Measurements from ENCODE around the gene ZNFX1.

ZNFX1 gene

GRCh38 chr20:49277786-49278035 is 146 bp downstream of the ZNFX1 start:
- no peak for DNase-seq

DNA sequence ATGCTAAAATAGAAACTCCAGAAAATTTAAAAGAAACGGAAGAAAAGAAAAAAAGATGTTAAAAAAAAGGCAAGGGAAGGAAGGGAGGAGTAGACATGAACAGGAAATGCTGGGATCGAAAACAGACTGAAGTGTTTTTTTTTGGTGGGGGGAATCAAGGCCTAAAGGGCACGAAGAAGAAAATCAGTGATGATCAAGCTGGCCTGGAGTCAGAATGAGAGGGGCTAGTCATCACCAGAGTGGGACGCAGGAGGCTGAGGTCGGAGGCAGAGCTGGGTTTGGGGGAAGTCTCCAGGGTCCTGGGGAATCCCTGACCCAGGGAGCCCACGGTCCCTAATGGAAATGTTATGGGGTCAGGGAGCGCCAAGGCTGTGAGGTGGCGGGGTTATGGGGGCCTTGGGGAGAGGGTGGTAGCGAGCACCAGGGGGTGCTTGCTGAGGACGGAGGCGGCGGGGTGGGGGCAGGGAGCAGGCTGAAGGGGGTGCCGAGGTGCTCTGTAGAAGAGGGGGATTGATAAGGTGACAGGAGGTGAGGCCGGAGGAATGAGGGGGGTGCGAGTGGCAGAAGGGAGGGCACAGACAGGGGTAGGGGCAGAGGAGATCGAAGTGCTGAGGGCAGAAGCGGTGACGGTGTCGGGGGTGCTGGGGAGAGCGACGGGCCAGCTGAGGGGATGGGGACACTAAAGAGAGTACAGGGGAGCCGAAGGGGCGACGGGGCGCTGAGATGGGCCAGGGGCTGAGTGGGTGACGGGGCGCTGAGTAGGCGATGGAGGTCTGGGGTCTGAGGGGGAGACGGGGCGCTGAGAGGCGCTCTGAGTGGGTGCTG is 684 bp downstream of the ZNFX1 start:
- peak; percentile 81 for DNase-seq

GRCh38 chr20:49276161-49276960 is 1.5 kb downstream of the ZNFX1 start:
- DNase-seq: peak; percentile 93

GRCh38 chr20:49275636-49276035 is 2.2 kb downstream of the ZNFX1 start:
- DNase-seq: no peak

DNA sequence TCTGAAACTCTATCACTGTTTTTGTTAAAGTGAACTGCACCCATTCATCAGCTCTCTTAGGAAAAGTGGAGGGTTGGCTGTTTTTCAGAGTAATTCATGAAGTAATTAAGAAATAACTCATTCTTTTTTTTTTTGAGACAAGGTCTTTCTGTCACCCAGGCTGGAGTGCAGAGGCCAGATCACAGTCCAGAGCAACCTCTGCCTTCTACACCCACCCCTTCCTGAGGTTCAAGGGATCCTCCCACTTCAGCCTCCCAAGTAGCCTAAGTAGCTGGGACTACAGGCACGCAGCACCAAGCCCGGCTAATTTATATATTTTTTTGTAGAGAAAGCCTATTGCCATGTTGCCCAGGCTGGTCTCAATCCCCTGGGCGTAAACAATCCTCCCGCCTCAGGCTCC is 2.6 kb downstream of the ZNFX1 start:
- DNase-seq: no peak

DNA sequence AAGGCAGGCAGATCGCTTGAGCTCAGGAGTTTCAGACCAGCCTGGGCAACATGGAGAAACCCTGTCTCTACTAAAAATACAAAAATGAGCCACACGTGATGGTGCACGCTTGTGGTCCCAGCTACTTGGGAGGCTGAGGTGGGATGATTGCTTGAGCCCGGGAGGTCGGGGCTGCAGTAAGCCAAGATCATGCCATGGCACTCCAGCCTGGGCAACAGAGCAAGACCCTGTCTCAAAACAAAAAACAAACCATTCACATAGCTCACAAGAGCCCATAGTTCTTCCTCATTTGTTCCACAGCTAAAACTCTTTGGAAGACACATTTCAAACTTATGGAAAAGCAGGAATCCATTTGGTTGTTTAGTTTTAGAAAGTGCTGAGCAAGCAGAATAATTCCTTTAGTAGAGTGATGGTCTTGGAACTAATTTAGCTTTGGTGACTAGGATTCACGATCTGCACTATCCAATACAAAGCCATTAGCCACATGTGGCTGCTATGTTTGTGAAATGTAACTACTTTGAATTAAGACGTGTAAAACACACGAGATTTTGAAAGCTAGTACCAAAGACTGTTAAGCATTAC is 4.1 kb downstream of the ZNFX1 start:
- no peak for DNase-seq

DNA sequence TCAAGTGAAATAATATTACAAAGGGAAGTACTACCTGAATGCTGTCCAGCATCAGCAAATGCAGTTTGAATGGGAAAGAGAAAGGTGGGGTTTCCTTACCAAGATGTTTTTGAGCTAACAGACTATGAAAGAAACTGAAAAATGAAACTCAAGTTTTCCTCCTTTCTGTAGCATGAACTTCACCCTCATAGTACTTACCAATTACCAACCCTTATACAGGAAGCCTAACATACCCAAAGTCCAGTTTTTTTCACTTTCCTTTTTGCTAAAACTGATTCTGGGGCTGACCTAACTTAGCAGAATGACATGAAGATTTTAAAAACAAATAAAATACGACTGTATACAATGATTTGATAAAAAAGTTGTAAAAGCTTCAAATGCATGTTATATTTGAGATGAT is 5.2 kb downstream of the ZNFX1 start:
- DNase-seq: peak; percentile 71

DNA sequence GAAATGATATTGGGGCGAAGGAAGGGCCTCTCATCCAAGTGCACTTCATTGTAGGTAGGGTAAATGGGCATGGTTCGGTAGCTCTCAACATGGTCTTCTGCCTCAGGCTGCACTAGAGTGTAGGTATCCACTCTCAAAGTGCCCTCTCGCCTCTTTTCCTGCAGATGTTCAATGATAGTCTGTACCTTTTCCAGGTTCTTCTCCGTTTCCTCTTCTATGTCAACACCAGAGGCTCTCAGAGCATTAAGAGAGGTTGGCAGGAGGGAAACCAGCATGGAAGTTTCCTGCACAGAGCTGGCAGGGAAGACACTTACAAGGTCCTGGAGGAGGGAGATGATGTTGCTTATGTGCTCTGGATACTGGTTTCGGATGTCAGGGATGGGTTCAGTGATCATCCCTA is 7.1 kb downstream of the ZNFX1 start:
- DNase-seq: no peak

DNA sequence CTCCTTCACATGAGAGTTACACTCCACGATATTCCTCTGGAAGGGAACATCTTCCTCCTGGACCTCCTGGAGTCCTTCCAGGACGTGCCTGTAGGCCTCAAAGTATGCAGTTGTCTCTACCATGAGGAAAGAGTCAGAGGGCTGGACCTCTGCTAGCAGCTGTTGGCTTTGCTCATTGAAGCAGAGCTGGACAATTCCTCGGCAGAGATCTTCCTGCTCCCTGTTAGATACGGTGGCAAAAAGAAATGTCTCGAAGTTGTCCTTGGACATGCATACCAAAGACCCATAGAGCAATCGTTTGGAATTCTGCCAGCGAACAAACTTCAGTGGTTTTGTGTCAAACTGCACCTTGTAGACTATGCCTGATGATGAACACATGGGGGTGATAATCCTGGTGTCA is 7.7 kb downstream of the ZNFX1 start:
- no peak for DNase-seq

DNA sequence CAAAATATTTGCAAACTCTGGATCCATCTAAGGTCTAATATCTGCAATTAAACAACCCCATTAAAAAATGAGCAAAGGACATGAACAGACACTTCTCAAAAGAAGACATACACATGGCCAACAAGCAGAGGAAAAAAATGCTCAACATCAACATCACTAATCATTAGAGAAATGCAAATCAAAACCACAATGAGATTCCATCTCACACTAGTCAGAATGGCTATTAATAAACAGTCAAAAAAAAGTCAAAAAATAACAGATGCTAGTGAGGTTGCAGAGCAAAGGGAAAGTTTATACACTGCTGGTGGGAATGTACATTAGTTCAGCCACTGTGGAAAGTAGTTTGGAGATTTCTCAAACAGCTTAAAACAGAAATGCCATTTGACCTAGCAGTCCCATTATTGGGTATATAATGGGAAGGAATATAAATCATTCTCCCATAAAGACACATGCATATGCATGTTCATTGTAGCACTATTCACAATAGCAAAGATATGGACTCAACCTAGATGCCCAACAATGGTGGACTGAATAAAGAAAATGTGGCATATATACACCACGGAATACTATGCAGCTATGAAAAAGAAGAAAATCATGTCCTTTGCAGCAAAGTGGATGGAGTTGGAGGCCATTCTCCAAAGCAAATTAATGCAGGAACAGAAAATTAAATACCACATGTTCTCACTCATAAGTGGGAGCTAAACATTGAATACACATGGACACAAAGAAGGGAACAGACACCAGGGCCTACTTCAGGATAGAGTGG is 9.1 kb downstream of the ZNFX1 start:
- no peak for DNase-seq

GRCh38 chr20:49267327-49267726 is 10.5 kb downstream of the ZNFX1 start:
- DNase-seq: peak; percentile 23

GRCh38 chr20:49262444-49262843 is 15.4 kb downstream of the ZNFX1 start:
- no peak for DNase-seq

GRCh38 chr20:49261173-49261572 is 16.7 kb downstream of the ZNFX1 start:
- no peak for DNase-seq

DNA sequence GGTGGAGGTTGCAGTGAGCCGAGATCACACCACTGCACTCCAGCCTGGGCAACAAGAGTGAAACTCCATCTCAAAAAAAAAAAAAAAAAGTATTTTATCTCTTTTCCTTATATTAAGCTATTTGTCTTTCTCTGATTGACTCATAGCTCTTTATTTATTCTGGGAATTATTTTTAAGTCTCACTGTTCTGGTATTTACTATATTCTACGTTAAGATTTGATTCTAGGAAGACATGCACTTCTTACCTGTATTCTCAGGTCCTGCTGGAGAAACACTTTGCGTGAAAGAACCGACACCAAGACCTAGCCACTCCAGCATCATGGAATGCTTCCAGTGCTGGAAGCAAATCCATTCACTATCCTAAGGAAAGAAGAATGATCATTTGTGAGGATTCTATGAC is 17.6 kb downstream of the ZNFX1 start:
- no peak for DNase-seq

GRCh38 chr20:49259799-49260198 is 18.1 kb downstream of the ZNFX1 start:
- no peak for DNase-seq

- DNase-seq: no peak
Observed at GRCh38 chr20:49259284-49259683, 18.6 kb downstream of the ZNFX1 start.

GRCh38 chr20:49256261-49256660 is 21.6 kb downstream of the ZNFX1 start:
- no peak for DNase-seq

- DNase-seq: no peak
Observed at GRCh38 chr20:49252556-49253350, 25.1 kb downstream of the ZNFX1 start.

GRCh38 chr20:49248879-49249665 is 28.8 kb downstream of the ZNFX1 start:
- DNase-seq: no peak

DNA sequence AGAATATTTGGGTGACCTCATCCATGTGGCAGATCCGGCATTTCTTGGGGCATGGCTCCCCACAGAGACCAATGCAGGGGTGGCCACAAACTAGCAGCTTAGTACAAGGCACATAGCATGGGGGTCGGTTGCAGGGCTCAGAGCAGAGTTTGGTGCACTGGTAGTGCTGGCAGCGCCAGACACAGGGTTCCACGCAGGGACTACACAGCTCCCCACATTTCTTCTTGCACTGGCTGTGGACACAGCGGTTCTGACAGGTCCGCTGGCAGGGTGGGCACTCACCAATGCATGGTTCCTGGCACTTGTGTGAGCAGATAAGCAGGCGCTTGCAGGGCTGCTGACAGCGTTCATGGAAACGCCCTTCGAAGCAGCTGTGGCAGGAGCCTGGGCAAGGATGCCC is 29.6 kb downstream of the ZNFX1 start:
- no peak for DNase-seq

GRCh38 chr20:49247792-49248191 is 30.1 kb downstream of the ZNFX1 start:
- no peak for DNase-seq
